Measurements from ENCODE around the gene RIPK4.

Gene RIPK4

GRCh38 chr21:41709965-41710822 is 56.7 kb downstream of the RIPK4 start:
- H3K4me3 ChIP-seq, result no peak overlapping the region
- H3K27ac ChIP-seq, result no peak overlapping the region
- TF ChIP-seq EZH2 (IDR thresholded peaks at IDR 0.05), result no peak
- no peak for TF ChIP-seq POLR2AphosphoS5 (IDR thresholded peaks at IDR 0.05; ENCODE audit: borderline replicate concordance, low read depth, low read length)
- no peak for TF ChIP-seq FOXP2 (optimal IDR thresholded peaks at IDR 0.05; ENCODE audit: control extremely low read depth, extremely low read length, insufficient read depth)
- DNase-seq (ENCODE audit: low read depth, low spot score), result no peak
- no peak overlapping the region for H3K9ac ChIP-seq (ENCODE audit: insufficient read length)
- H3K9me3 ChIP-seq (ENCODE audit: low read depth, low read length), result no peaks in the 10 kb centered on the region
- no peaks in the 10 kb centered on the region for H3K36me3 ChIP-seq (ENCODE audit: insufficient read depth, low read length)

DNA sequence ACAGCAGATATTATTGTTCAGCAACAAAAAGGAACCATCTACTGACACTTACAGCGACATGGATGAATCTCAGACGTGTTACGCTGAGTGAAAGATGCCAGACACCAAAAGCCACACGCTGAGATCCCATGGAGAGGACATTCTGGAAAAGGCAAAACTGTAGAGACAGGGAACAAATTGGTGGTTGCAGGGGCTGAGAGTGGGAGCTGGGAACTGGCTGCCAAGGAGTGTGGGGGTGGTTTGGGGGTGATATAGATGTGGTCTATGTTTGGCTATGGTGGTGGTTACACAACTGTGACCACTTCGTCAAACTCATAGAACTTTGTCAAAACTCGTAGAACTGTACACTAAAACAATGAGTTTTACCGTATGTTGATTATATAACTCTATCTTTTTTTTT is 57.7 kb downstream of the RIPK4 start:
- H3K9me3 ChIP-seq (ENCODE audit: low read depth, low read length), result no peaks in the 10 kb centered on the region
- H3K27ac ChIP-seq, result no peak overlapping the region
- no peaks in the 10 kb centered on the region for H3K36me3 ChIP-seq (ENCODE audit: insufficient read depth, low read length)
- DNase-seq (ENCODE audit: low read depth, low spot score), result no peak
- TF ChIP-seq FOXP2 (optimal IDR thresholded peaks at IDR 0.05; ENCODE audit: control extremely low read depth, extremely low read length, insufficient read depth) (no peak), EZH2 (IDR thresholded peaks at IDR 0.05) (no peak), POLR2AphosphoS5 (IDR thresholded peaks at IDR 0.05; ENCODE audit: borderline replicate concordance, low read depth, low read length) (no peak)
- H3K9ac ChIP-seq (ENCODE audit: insufficient read length), result no peak overlapping the region
- no peak overlapping the region for H3K4me3 ChIP-seq

DNA sequence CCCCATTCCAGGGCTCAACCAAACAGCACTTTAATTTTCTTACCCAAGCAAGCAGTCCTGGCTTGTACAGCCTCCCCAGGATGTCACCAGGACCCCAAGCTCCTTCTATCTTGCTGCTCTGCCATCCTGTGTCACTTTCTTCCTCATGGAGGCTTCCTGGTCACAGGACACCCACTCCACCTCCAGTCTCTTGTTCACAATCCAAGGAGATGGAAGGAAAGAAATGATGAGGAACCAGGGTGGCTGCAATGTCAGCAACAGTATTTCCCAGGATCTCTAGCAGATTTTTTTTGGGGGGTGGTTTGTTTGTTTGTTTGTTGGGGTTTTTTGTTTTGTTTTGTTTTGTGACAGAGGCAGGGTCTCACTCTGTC is 58.9 kb downstream of the RIPK4 start:
- H3K27ac ChIP-seq, result no peak overlapping the region

DNA sequence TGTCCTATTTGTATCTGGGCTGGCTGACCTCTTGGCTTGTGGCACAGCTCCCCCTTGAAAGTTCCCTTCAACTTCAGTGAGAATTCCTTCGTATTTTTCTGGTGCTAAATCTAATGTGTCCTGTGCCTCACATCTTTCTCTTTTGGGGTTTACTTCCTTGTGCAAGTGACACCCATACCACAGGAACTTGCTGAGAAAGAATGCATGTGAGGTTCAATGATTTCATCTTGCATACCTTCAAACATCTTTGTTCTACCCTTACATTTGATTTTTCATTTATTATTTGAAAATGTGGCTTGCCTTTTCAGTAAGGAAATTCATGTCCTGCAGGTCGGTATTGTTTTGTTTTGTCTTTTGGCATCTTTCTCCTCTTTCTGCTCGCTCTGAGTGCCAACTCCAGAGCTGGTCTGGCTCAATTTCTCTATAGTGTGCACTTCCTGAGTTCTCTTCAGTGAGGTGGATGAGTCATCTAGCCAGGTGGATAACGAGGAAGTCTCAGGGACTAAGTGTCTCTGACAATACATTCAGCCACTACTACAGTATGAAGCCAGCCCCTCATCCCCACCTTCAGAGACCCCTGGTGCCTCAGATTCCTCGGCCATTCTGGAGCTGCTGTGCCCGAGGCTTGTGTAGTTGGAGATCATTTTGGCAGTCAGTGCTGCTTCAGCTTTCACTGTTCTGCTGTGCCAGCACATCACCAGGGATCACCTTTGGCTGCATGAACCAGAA is 59.5 kb downstream of the RIPK4 start:
- no peaks in the 10 kb centered on the region for H3K36me3 ChIP-seq (ENCODE audit: insufficient read depth, low read length)
- no peak overlapping the region for H3K9ac ChIP-seq (ENCODE audit: insufficient read length)
- H3K9me3 ChIP-seq (ENCODE audit: low read depth, low read length), result no peaks in the 10 kb centered on the region
- no peak overlapping the region for H3K4me3 ChIP-seq
- DNase-seq (ENCODE audit: low read depth, low spot score), result no peak
- TF ChIP-seq FOXP2 (optimal IDR thresholded peaks at IDR 0.05; ENCODE audit: control extremely low read depth, extremely low read length, insufficient read depth) (no peak), EZH2 (IDR thresholded peaks at IDR 0.05) (no peak), POLR2AphosphoS5 (IDR thresholded peaks at IDR 0.05; ENCODE audit: borderline replicate concordance, low read depth, low read length) (no peak)
- no peak overlapping the region for H3K27ac ChIP-seq

More for the DNA sequence above, 58.9 kb downstream of the RIPK4 start:
- Histone ChIP-seq H3K4me3 (no peak overlapping the region), H3K9ac (ENCODE audit: insufficient read length) (no peak overlapping the region), H3K9me3 (ENCODE audit: low read depth, low read length) (no peaks in the 10 kb centered on the region), H3K36me3 (ENCODE audit: insufficient read depth, low read length) (no peaks in the 10 kb centered on the region)
- DNase-seq (ENCODE audit: low read depth, low spot score), result no peak
- TF ChIP-seq FOXP2 (optimal IDR thresholded peaks at IDR 0.05; ENCODE audit: control extremely low read depth, extremely low read length, insufficient read depth), result no peak
- no peak for TF ChIP-seq EZH2 (IDR thresholded peaks at IDR 0.05)
- TF ChIP-seq POLR2AphosphoS5 (IDR thresholded peaks at IDR 0.05; ENCODE audit: borderline replicate concordance, low read depth, low read length), result no peak

DNA sequence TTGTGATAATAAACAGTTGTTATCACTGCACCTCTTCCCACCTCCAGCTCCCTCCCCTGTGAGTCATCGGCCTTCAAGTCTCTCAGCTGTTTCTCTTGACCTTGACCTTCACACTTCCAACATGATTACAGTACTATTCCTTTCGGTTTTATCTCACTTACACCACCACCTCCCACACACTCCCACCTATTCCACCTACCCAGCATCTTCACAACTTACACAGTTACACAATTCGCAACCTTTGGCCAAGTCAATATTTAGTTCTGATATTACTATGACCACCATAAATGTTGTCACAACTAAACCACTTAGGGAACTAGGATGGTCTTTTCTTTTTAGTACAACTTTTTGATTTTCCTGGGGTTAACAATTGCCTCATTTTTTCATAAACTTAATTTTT is 60.2 kb downstream of the RIPK4 start:
- no peaks in the 10 kb centered on the region for H3K9me3 ChIP-seq (ENCODE audit: low read depth, low read length)
- no peak overlapping the region for H3K27ac ChIP-seq
- DNase-seq (ENCODE audit: low read depth, low spot score), result no peak
- H3K4me3 ChIP-seq, result no peak overlapping the region
- no peak overlapping the region for H3K9ac ChIP-seq (ENCODE audit: insufficient read length)
- TF ChIP-seq EZH2 (IDR thresholded peaks at IDR 0.05) (no peak), FOXP2 (optimal IDR thresholded peaks at IDR 0.05; ENCODE audit: control extremely low read depth, extremely low read length, insufficient read depth) (no peak), POLR2AphosphoS5 (IDR thresholded peaks at IDR 0.05; ENCODE audit: borderline replicate concordance, low read depth, low read length) (no peak)
- no peaks in the 10 kb centered on the region for H3K36me3 ChIP-seq (ENCODE audit: insufficient read depth, low read length)

- Histone ChIP-seq H3K9me3 (ENCODE audit: low read depth, low read length) (no peaks in the 10 kb centered on the region), H3K9ac (ENCODE audit: insufficient read length) (no peak overlapping the region), H3K36me3 (ENCODE audit: insufficient read depth, low read length) (no peaks in the 10 kb centered on the region), H3K4me3 (no peak overlapping the region), H3K27ac (no peak overlapping the region)
- no peak for TF ChIP-seq FOXP2 (optimal IDR thresholded peaks at IDR 0.05; ENCODE audit: control extremely low read depth, extremely low read length, insufficient read depth)
- no peak for TF ChIP-seq POLR2AphosphoS5 (IDR thresholded peaks at IDR 0.05; ENCODE audit: borderline replicate concordance, low read depth, low read length)
- DNase-seq (ENCODE audit: low read depth, low spot score), result no peak
Measured at GRCh38 chr21:41706263-41706639, 60.6 kb downstream of the RIPK4 start.

DNA sequence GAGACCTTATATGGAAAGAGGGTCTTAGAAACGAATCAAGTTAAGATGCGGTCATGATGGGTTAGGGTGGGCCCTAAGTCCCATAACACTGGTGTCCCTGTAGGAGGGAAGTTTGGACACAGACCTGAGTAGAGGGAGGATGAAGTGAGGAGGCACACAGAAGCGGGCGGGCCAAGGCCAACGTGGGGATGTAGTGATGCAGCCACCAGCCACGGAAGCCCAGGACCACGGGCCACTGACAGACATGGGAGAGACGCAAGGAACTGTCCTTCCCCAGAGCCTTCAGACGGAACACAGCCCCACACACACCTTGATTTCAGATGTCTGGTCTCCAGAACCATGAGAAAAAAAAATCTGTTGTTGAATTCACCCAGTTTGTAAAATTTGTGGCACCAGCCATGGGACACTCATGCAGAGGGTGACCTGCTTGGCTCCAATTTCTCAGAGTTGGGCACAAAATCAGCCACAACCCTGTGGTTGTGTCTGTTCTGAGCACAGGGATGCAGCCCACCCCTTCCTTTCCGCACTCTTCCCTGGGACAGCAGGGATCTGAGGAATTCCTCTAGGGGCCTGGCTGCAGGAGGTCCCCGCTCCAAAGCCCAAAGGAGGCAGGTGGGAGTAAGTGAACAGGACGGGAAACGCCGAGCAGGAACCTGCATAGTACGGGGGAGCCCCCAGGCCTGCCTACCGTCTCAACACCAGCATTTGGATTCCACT is 61.1 kb downstream of the RIPK4 start:
- no peak overlapping the region for H3K4me3 ChIP-seq
- TF ChIP-seq FOXP2 (optimal IDR thresholded peaks at IDR 0.05; ENCODE audit: control extremely low read depth, extremely low read length, insufficient read depth) (no peak), EZH2 (IDR thresholded peaks at IDR 0.05) (no peak), POLR2AphosphoS5 (IDR thresholded peaks at IDR 0.05; ENCODE audit: borderline replicate concordance, low read depth, low read length) (no peak)
- H3K36me3 ChIP-seq (ENCODE audit: insufficient read depth, low read length), result no peaks in the 10 kb centered on the region
- no peak overlapping the region for H3K27ac ChIP-seq
- H3K9ac ChIP-seq (ENCODE audit: insufficient read length), result no peak overlapping the region
- no peak for DNase-seq (ENCODE audit: low read depth, low spot score)
- H3K9me3 ChIP-seq (ENCODE audit: low read depth, low read length), result no peaks in the 10 kb centered on the region

DNA sequence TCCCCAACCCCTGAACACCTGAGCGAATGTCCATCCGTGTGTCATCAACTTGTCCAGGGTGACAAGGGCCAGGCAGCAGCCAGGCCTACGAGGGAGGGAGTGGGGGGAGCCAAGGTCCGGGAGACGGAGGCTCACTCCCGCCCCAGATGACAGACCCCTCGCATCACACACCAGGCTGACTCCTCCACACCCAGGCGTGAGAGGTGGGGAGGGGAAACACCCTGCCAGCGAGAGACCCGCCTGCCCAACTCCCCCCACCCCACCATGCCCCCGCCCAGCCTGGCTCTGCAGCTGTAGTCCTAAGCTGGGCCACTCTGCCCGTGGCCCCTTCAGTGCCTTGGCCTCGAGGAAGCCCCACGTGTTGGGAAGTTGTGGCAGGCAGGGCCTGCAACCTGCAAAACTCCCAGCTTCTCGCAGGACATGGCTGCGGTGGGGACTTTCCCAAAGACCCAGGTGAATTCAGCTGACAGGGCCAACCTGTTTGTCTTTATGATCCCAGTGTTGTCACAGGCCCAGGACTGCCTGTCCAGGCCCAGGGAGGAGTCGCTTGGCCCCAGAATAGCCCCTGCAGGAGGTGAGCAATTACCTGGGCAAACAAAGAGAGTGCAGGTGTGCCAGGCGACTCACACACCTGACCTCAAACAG is 62.9 kb downstream of the RIPK4 start:
- TF ChIP-seq FOXP2 (optimal IDR thresholded peaks at IDR 0.05; ENCODE audit: control extremely low read depth, extremely low read length, insufficient read depth) (no peak), POLR2AphosphoS5 (IDR thresholded peaks at IDR 0.05; ENCODE audit: borderline replicate concordance, low read depth, low read length) (no peak), EZH2 (IDR thresholded peaks at IDR 0.05) (no peak)
- no peak overlapping the region for H3K9ac ChIP-seq (ENCODE audit: insufficient read length)
- no peak overlapping the region for H3K4me3 ChIP-seq
- H3K9me3 ChIP-seq (ENCODE audit: low read depth, low read length), result no peaks in the 10 kb centered on the region
- H3K27ac ChIP-seq, result no peak overlapping the region
- no peak for DNase-seq (ENCODE audit: low read depth, low spot score)
- H3K36me3 ChIP-seq (ENCODE audit: insufficient read depth, low read length), result no peaks in the 10 kb centered on the region

All from SK-N-MC (cell line).